Measurements from ENCODE around the gene TMEM217.

- TF ChIP-seq CTCF (conservative IDR thresholded peaks at IDR 0.05 in 1 of 2, IDR thresholded peaks at IDR 0.05 in 1 of 2; ENCODE audit: extremely low read depth in 1 of 2, insufficient read depth in 1 of 2, low read depth in 1 of 2, low read length in 2 of 2) = no peak
- TF ChIP-seq EZH2 (IDR thresholded peaks at IDR 0.05; ENCODE audit: borderline replicate concordance, low read length) = no peak
Measured at GRCh38 chr6:37208793-37209192, 49.2 kb downstream of the TMEM217 start.

Data from mammary epithelial cell (primary cell).